B cell (primary cell): ENCODE measurements around the gene SLC22A13. TPM values are rescaled to one million over a fixed set of nuclear protein-coding genes. Genes with fewer than 3 reads are reported as not detected.

ENCODE experiments used
- ATAC-seq: fragments of 200-7000 bp; cut with Tn5 transposase; one replicate; pipeline ENCODE4 v1.10.0; 2021; ENCODE audit warnings: low read depth, mild to moderate bottlenecking, moderate number of reproducible peaks, moderate library complexity
- CTCF ChIA-PET: fragments of 350-600 bp; sonication (Branson Sonifier 250); formaldehyde crosslinking; loops from one replicate; lab custom pipeline; 2021; ENCODE audit warnings: antibody characterized with exemption, inconsistent platforms; lab: Charles Lee
- POLR2A ChIA-PET: fragments of 350-600 bp; sonication (Branson Sonifier 250); formaldehyde crosslinking; loops from one replicate; lab custom pipeline; 2021; ENCODE audit warnings: antibody characterized with exemption; lab: Charles Lee
- DNase-seq: peaks from one replicate; pipeline ENCODE4 v3.0.0; 2013
- H2AFZ ChIP-seq: 2 replicates; pipeline ENCODE4 v1.6.1; 2012; ENCODE audit warnings: mild to moderate bottlenecking, low read depth, low read length; ENCODE audit not compliant: insufficient read depth, poor library complexity, severe bottlenecking
- H3K27ac ChIP-seq, 2 donors: 1 replicate in 1 of 2; 2 replicates in 1 of 2; pipeline ENCODE4 v1.5.1; 2012 to 2013; ENCODE audit warnings: low read length in 2 of 2, mild to moderate bottlenecking in 2 of 2, moderate library complexity in 1 of 2
- H3K27me3 ChIP-seq, 4 experiments: fragments of 200-600 bp in 1 of 4; sonication (generic) in 1 of 4; replicated peaks in 1 of 4; 1 replicate in 2 of 4; 2 replicates in 2 of 4; pipeline versions ENCODE4 v1.6.1 to v1.7.0; 2013 to 2016; ENCODE audit warnings: low read length in 3 of 4, mild to moderate bottlenecking in 2 of 4, mixed read lengths in 1 of 4, moderate library complexity in 1 of 4; ENCODE audit not compliant: insufficient read depth in 4 of 4, control insufficient read depth in 3 of 4; ENCODE audit errors: control extremely low read depth in 1 of 4
- H3K36me3 ChIP-seq, 2 experiments: replicated peaks in 1 of 2; 1 replicate in 1 of 2; 2 replicates in 1 of 2; pipeline versions ENCODE4 v1.6.1 to v1.7.1; 2013; ENCODE audit warnings: low read length in 1 of 2; ENCODE audit not compliant: insufficient read depth in 2 of 2, control insufficient read depth in 1 of 2; ENCODE audit errors: control extremely low read depth in 1 of 2, extremely low read depth in 1 of 2
- H3K4me1 ChIP-seq, 2 donors: fragments of 200-600 bp in 1 of 2; sonication (generic) in 1 of 2; 1 replicate in 1 of 2; 2 replicates in 1 of 2; pipeline versions ENCODE4 v1.5.1 to v1.6.1; 2013 to 2017; ENCODE audit warnings: low read length in 2 of 2; ENCODE audit not compliant: control insufficient read depth in 2 of 2, insufficient read depth in 2 of 2
- H3K4me2 ChIP-seq: replicated peaks from 2 replicates; pipeline ENCODE3; 2012; ENCODE audit warnings: mild to moderate bottlenecking, low read depth, low read length; ENCODE audit not compliant: poor library complexity, severe bottlenecking
- H3K4me3 ChIP-seq, 5 experiments: fragments of 200-600 bp in 1 of 5; sonication (generic) in 1 of 5; 1 replicate in 3 of 5; 2 replicates in 2 of 5; pipeline versions ENCODE4 v1.5.1 to v1.7.0; 2011 to 2016; ENCODE audit warnings: low read length in 4 of 5, mild to moderate bottlenecking in 4 of 5, low read depth in 2 of 5, control low read depth in 1 of 5, moderate library complexity in 1 of 5; ENCODE audit not compliant: insufficient read depth in 1 of 5; ENCODE audit errors: control extremely low read depth in 1 of 5, extremely low read depth in 1 of 5
- H3K79me2 ChIP-seq: fragments of 200-600 bp; sonication (generic); one replicate; pipeline ENCODE4 v1.6.0; 2016; ENCODE audit warnings: low read length; ENCODE audit not compliant: control insufficient read depth, insufficient read depth
- H3K9ac ChIP-seq: fragments of 200-600 bp; sonication (generic); 2 replicates; pipeline ENCODE4 v1.6.1; 2017; ENCODE audit warnings: mild to moderate bottlenecking, low read length, moderate library complexity
- H3K9me3 ChIP-seq, 3 donors: one replicate each; pipeline versions ENCODE4 v1.6.1 to v1.7.1; 2013; ENCODE audit warnings: low read length in 2 of 3; ENCODE audit not compliant: control insufficient read depth in 2 of 3, insufficient read depth in 1 of 3; ENCODE audit errors: control extremely low read depth in 1 of 3
- H4K20me1 ChIP-seq: 2 replicates; pipeline ENCODE4 v1.6.0; 2012; ENCODE audit warnings: mild to moderate bottlenecking, low read length; ENCODE audit not compliant: insufficient read depth, control insufficient read depth, poor library complexity, severe bottlenecking
- H3K27ac Mint-ChIP-seq: one replicate; pipeline ENCODE4 v1.8.0; 2021; ENCODE audit warnings: mixed read lengths
- H3K27me3 Mint-ChIP-seq: one replicate; pipeline ENCODE4 v1.8.0; 2021; ENCODE audit warnings: mixed read lengths
- H3K4me1 Mint-ChIP-seq: one replicate; pipeline ENCODE4 v1.8.0; 2021; ENCODE audit warnings: mixed read lengths
- H3K4me3 Mint-ChIP-seq: one replicate; pipeline ENCODE4 v1.8.0; 2021; ENCODE audit warnings: mixed read lengths
- H3K9me3 Mint-ChIP-seq: one replicate; pipeline ENCODE4 v1.8.0; 2022; ENCODE audit warnings: mixed read lengths; ENCODE audit not compliant: insufficient read depth
- CTCF ChIP-seq: fragments of 200-600 bp; IDR thresholded peaks from one replicate; pipeline ENCODE4 v1.8.0; 2022; ENCODE audit warnings: antibody characterized with exemption, mild to moderate bottlenecking
- EZH2 ChIP-seq: IDR thresholded peaks from 2 replicates; pipeline ENCODE4 v1.6.1; 2012; ENCODE audit warnings: borderline replicate concordance, low read depth, mild to moderate bottlenecking, moderate library complexity, low read length; ENCODE audit not compliant: insufficient read depth, poor library complexity, severe bottlenecking
- WGBS: methylation state at CpG from one replicate; pipeline ENCODE4 v1.1.5; 2013; ENCODE audit warnings: missing lambda C conversion rate; ENCODE audit not compliant: insufficient coverage; 5-methylcytosine and 5-hydroxymethylcytosine counted together
- intact Hi-C: fragments of 100-400 bp; cut with micrococcal nuclease; formaldehyde crosslinking; loops from one replicate; pipeline ENCODE4 v1.10.0; 2022
- polyA plus RNA-seq: library from polyadenylated mRNA; depleted of rRNA; stranded (reverse); fragments of >200 nt; gene quantifications from 2 replicates; pipeline ENCODE4 v1.2.3, GENCODE V29; 2012
- total RNA-seq, 2 donors: library from RNA; stranded (reverse); fragments of 120-200 nt in 1 of 2; gene quantifications; 1 replicate in 1 of 2; 2 replicates in 1 of 2; pipeline versions ENCODE4 v1.2.3 to v1.2.4, GENCODE V29; 2013 to 2022

Gene SLC22A13
- total and polyA plus RNA-seq, 2 donors (not counting 1 experiment from before 2014, with no cell fraction given): 0.31 to 0.91 TPM

DNA sequence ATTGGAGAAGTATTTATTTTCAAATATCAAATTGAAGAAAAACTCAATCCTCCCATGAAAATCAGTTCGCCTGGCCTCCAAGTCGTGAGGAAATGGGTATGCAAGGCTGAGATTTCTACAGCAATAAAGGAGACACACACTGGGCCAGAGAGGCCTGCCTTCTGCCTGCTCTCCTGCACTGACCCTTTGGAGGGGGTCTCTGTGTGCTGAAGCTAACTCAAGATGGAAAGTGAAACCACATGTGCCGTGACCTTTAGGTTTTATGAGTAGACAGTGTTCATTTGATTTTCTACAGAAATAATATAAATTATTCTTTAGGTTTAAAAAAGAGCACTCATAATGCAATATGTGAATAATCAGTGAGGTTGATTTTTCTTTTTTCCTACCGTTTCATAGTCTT is 11.9 kb upstream of the SLC22A13 start:
- no peaks in the 10 kb centered on the region for H3K9me3 ChIP-seq
- H3K27ac ChIP-seq: no peak overlapping the region
- ATAC-seq (no peak), DNase-seq (no peak)
- no peak overlapping the region for H2AFZ ChIP-seq
- intact Hi-C loops: no loop called here
- no CpG with 5 or more reads among the region's 4 CpGs for WGBS
- no peak overlapping the region for H3K4me2 ChIP-seq
- peaks cover 1 to 60% of the 10 kb centered on the region in 2 experiments for H3K36me3 ChIP-seq
- no peaks in the 10 kb centered on the region for H3K4me1 ChIP-seq
- no peaks in the 10 kb centered on the region for H4K20me1 ChIP-seq
- H3K27ac Mint-ChIP-seq: no peak overlapping the region
- TF ChIP-seq CTCF (no peak), EZH2 (no peak)
- H3K4me3 ChIP-seq: no peak overlapping the region
- ChIA-PET POLR2A (no interaction called here), CTCF (no interaction called here)
- H3K9ac ChIP-seq: no peak overlapping the region
- H3K4me1 Mint-ChIP-seq: no peaks in the 10 kb centered on the region
- no peak overlapping the region for H3K4me3 Mint-ChIP-seq
- H3K27me3 Mint-ChIP-seq: no peaks in the 10 kb centered on the region
- no peaks in the 10 kb centered on the region for H3K79me2 ChIP-seq
- H3K27me3 ChIP-seq: no peaks in the 10 kb centered on the region
- H3K9me3 Mint-ChIP-seq: no peaks in the 10 kb centered on the region

- Histone ChIP-seq H3K4me2 (no peak overlapping the region), H2AFZ (no peak overlapping the region), H3K9ac (no peak overlapping the region), H3K27ac (no peak overlapping the region), H3K79me2 (no peaks in the 10 kb centered on the region), H3K4me3 (no peak overlapping the region), H3K36me3 (peaks cover 1 to 50% of the 10 kb centered on the region in 2 experiments), H3K27me3 (no peaks in the 10 kb centered on the region), H4K20me1 (no peaks in the 10 kb centered on the region), H3K9me3 (no peaks in the 10 kb centered on the region), H3K4me1 (no peaks in the 10 kb centered on the region)
- 100% methylated on average over 1 of the region's 2 CpGs for WGBS
- intact Hi-C loops: no loop called here
- no peak overlapping the region for H3K4me3 Mint-ChIP-seq
- ChIA-PET POLR2A (no interaction called here), CTCF (no interaction called here)
- no peaks in the 10 kb centered on the region for H3K27me3 Mint-ChIP-seq
- H3K27ac Mint-ChIP-seq: no peak overlapping the region
- no peaks in the 10 kb centered on the region for H3K9me3 Mint-ChIP-seq
- TF ChIP-seq EZH2 (no peak), CTCF (no peak)
- no peak for ATAC-seq
- no peak for DNase-seq
- no peaks in the 10 kb centered on the region for H3K4me1 Mint-ChIP-seq
Observed at GRCh38 chr3:38254872-38255271, 10.7 kb upstream of the SLC22A13 start.
